ENCODE data around the gene FCRL4. TPM values are rescaled to one million over a fixed set of nuclear protein-coding genes. Genes with fewer than 3 reads are reported as not detected.

FCRL4 gene
- total and polyA plus RNA-seq, 12 donors = not detected

DNA sequence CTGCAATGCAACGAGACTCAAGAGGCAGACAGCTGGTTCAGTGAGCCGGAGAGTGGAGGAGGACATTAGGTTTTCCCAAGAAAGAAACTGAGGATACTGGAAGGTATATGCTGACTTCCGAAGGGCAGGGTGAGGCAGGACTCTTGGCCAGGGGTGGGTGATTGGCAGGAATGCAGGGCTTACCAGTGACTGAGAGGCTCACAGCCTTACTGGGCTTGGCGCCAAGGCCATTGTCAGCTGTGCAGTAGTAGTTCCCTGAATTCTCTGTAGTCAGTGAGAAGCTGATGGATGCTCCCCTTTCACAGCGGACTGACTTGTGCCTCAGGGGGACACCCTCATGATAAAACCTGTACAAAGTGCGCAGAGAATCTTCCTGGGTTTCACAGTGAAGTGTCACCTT lies 55.2 kb downstream of the FCRL4 start:
- Histone ChIP-seq H3K36me3 (no peaks in the 10 kb centered on the region), H3K4me3 (no peak overlapping the region), H3K9me3 (no peaks in the 10 kb centered on the region), H3K27me3 (peaks cover 0 to 16% (median 4%) of the 10 kb centered on the region in 7 donors), H3K4me1 (no peaks in the 10 kb centered on the region), H3K27ac (no peak overlapping the region)
- ATAC-seq = peak in 5 of 8 donors; percentile 41 to 69 (median 64)
- DNase-seq = peak; percentile 31 to 40
- TF ChIP-seq, protein P1, sequence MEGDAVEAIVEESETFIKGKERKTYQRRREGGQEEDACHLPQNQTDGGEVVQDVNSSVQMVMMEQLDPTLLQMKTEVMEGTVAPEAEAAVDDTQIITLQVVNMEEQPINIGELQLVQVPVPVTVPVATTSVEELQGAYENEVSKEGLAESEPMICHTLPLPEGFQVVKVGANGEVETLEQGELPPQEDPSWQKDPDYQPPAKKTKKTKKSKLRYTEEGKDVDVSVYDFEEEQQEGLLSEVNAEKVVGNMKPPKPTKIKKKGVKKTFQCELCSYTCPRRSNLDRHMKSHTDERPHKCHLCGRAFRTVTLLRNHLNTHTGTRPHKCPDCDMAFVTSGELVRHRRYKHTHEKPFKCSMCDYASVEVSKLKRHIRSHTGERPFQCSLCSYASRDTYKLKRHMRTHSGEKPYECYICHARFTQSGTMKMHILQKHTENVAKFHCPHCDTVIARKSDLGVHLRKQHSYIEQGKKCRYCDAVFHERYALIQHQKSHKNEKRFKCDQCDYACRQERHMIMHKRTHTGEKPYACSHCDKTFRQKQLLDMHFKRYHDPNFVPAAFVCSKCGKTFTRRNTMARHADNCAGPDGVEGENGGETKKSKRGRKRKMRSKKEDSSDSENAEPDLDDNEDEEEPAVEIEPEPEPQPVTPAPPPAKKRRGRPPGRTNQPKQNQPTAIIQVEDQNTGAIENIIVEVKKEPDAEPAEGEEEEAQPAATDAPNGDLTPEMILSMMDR (IDR thresholded peaks at IDR 0.05) = no peak
- intact Hi-C loops (cut with DNase I) = no loop called here
- WGBS, 2 donors = 58 to 59% methylated on average over 6 of the region's 6 CpGs

DNA sequence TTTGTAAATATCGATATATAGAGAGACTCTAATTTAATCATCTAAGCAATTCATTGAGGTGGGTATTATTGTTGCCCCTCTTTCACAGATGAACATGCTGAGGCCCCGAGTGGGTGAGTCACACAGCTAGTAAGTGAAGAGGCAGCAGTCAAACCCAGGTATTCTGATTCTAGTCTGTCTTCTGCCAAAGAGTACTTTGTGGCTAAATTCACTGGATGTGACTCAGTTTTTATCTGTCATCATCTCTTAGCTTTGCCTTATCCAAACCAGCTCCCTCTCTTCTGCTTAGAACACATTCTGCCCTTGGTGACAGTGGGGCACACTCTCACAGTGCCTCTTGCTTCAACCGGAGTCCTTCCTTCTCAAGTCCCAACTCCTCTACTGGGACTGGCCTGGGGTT lies 57.0 kb downstream of the FCRL4 start:
- H3K9me3 ChIP-seq = peaks cover 0 to 5% (median 0%) of the 10 kb centered on the region in 11 donors
- H3K4me3 ChIP-seq = no peak overlapping the region
- H3K27ac ChIP-seq = no peak overlapping the region
- intact Hi-C loops (cut with DNase I) = no loop called here
- H3K36me3 ChIP-seq = no peaks in the 10 kb centered on the region
- TF ChIP-seq, protein P1 (IDR thresholded peaks at IDR 0.05) = no peak
- no peaks in the 10 kb centered on the region for H3K4me1 ChIP-seq
- no peak for ATAC-seq
- WGBS, 2 donors = 69 to 85% methylated on average over 3 of the region's 3 CpGs
- DNase-seq = no peak
- peaks cover 0 to 8% (median 0%) of the 10 kb centered on the region in 7 donors for H3K27me3 ChIP-seq

DNA sequence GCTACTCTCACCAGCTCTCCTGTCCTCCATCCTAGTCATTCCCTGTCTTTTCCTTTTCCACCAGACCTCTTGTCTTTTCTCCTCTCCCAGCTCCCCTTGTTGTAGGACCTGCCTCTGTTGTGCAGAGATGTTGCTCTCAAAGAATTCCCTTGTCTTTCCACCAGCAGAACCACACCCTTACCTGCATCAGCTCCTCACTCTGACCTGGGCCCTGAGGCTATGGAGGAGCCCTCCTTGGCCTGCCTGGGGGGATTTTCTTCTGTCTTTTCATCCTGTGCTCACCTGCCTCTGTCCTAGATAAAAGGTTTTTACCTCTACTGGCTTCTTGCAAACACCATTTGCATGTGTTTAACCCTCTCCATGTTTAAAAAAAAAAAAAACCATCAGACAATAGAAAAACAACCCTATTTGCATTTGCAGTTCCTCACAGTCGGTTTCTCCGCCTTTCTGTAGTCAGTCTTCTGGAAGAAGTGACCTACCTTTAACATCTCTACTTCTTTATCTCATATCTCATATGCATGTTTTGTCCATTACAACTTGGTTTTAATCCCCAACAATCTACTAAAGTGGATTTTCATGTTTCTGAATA lies 57.6 kb downstream of the FCRL4 start:
- TF ChIP-seq, protein P1 (IDR thresholded peaks at IDR 0.05) = no peak
- Histone ChIP-seq H3K4me3 (no peak overlapping the region), H3K9me3 (peaks cover 0 to 5% (median 0%) of the 10 kb centered on the region in 11 donors), H3K36me3 (no peaks in the 10 kb centered on the region), H3K27ac (no peak overlapping the region), H3K4me1 (no peaks in the 10 kb centered on the region), H3K27me3 (peaks cover 0 to 8% (median 0%) of the 10 kb centered on the region in 7 donors)
- WGBS, 2 donors = 13 to 18% methylated on average over 2 of the region's 2 CpGs
- no peak for DNase-seq
- intact Hi-C loops (cut with DNase I) = no loop called here
- no peak for ATAC-seq

DNA sequence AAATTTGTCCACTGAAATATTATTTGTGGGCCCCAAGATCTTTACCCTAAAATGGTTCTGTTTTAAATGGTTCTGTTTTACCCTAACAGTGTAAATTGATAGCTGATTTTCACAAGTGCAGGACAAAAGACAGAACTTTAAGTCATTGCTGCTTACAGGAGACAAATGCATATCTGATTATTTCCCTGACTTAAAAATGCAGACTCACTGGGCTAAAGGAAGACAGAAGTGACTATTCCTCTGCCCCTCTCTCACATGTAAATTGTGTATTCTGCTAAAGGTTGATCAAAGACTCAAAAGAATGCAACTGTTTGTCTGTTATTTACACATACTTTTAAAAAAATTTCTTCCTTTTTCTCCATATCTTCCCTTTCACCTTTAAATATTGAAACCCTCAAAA lies 58.3 kb downstream of the FCRL4 start:
- intact Hi-C loops (cut with DNase I) = no loop called here
- no peak overlapping the region for H3K4me3 ChIP-seq
- peaks cover 0 to 5% (median 0%) of the 10 kb centered on the region in 7 donors for H3K27me3 ChIP-seq
- no peaks in the 10 kb centered on the region for H3K36me3 ChIP-seq
- H3K27ac ChIP-seq = no peak overlapping the region
- peaks cover 0 to 5% (median 0%) of the 10 kb centered on the region in 11 donors for H3K9me3 ChIP-seq
- TF ChIP-seq, protein P1 (IDR thresholded peaks at IDR 0.05) = no peak
- no peak for DNase-seq
- no peak for ATAC-seq
- no peaks in the 10 kb centered on the region for H3K4me1 ChIP-seq

All from heart right ventricle (tissue), 16 donors.